Activated CD4-positive, alpha-beta T cell treated with anti-CD3 and anti-CD28 coated beads, Interleukin-2, amount 50 U/mL, for 1 hour (primary cell): ENCODE results near the gene BIK.

Experiments used
- DNase-seq: peaks from one replicate; pipeline ENCODE4 v3.0.0-alpha.2; 2020

The BIK gene

DNA sequence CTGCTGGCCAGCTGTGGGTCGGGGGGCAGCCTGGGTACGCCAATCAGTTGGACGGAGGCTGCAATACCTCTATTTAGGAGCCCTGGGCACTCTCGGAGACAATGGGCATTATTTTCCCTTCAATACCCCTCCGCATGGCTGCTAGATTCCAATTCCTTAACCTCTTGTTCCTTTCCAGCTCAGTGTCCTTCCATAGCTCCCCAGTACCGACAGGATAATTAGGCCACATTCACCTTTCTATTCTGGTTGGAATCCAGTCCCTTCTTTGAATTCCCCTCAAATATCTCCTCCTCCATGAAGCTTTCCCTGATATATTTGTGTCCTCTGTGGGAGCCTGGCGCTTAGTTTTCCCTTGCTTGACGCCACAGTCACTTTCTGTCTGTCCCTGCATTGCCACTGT is 4.2 kb upstream of the BIK start:
- DNase-seq, result no peak

DNA sequence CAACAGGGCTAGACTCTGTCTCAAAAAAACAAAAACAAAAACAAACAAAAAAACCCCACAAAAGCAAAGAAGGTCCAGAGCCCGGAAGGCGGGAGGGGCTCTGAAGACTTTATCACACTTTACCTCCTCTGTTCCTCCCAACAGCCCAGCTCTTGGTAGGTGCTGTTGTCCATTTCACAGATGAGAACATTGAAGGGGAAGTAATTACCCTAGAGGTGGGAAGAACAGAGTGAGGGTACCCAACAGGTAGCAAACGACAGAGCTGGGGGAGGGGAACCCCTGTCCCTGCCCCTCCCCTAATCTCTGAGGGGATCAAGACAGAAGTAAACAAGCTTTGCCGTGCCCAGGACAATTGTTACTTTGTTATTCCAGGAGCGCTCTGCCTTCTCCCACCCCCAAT is 1.0 kb upstream of the BIK start:
- DNase-seq, result no peak

DNA sequence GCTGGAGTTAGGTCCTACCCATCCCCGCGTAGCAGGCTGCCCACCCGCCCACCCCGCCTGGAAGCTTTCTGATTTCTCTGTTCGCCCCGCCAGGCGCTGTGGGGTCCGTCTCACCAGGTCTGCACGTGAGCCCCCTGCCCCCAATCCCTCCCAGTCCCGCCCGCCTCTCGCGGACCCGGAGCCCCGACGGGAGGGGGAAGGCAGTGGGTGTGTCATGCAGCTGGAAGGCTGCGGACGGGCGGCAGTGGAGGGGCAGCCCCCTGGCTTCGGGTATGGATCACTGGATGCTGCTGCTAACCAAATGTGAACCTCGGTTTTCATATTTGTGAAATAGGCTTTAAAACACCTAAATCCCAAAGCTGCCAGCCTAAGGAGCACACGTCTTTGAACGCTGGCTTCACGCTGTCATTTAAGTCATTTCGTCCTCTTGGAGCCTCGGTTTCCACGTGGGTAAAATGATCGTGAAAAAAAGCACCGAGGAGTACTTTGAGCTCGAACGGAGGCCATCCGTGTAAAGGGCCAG is 568 bp upstream of the BIK start:
- no peak for DNase-seq

DNA sequence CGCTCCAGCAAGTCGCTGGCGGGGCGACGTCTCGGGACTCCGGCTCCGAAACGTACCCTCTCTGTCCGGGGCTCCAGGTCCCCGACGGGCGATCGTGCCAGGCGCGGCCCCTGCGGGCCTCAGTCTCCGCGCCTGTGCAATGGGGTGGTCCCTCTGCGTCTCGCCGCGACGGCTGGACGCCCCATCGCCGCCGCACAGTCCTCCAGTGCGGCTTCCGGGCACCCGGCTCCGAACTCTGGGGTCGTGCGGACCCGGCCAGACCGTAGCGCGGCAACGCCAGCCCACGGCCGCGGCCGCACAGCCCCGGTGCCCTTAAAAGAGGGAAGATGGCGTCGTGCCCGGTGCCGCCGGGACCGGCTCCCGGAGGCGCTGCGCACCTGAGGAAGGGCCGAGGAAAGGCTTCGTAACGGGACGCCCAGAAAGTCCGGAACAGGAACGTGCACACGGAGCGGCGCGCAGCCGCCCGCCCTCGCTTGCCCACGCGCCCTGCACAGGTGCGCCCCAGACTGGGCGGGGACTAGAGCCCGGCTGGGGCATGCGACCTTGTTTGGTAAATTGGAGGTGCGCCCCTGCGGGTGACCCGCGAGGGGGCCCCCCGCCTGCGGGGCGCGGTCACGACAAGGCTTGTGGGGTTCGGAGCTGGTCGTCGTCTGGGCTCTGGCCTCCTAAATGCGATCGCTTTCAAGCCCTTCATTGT is 525 bp downstream of the BIK start:
- DNase-seq, result peak; percentile 43

DNA sequence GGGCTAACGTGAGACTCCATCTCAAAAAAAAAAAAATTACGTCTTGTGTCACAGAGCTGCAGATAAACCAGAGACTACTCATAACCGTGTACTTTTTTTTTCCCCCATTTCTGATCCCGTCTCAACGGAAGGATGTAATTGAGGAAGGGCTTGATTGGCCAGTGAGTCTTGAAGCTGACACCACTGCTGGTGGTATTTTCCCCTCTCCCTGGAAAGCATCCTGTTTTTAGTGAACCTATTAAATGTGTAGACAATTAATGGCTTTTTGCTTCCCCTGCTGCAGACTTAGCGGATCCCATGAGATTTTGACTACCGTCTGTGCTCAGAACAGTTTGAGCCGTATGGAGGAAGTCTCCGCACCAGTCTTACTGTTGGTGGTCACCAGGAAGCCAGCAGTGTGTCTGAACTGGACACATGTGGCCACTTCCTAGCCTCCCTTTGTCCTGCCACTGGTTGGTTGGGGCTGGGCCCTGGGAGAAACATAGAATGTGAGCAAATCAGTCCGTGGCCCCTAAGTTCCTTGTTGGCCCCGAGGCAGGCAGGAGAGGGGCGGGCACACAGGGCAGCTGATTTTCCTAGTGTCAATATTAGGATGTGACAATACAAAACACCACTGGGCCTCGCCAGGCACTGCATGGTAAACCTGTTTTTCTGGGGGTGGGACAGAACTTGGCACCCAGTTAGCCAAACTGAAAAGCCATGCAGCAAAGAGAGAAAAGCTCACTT is 3.1 kb downstream of the BIK start:
- no peak for DNase-seq

DNA sequence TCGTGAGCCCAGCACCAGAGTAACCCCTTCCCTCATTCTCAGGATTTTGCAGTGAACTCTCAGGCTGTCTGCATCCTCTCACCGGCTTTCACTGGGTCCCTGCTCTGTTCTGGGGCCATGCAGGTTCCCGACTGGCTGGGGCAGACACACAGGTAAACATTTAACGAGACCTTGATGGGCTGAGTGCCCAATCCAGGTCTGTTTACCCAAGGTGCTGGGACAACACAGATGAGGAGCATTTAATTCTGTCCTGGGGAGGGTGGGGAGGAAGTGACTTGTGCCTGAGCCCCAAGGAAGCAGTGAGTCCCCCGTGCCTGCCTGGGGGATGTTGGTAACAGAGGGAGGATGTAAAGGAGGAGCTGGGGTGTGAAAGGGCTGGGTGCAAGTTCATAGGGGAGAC is 4.4 kb downstream of the BIK start:
- DNase-seq, result no peak

DNA sequence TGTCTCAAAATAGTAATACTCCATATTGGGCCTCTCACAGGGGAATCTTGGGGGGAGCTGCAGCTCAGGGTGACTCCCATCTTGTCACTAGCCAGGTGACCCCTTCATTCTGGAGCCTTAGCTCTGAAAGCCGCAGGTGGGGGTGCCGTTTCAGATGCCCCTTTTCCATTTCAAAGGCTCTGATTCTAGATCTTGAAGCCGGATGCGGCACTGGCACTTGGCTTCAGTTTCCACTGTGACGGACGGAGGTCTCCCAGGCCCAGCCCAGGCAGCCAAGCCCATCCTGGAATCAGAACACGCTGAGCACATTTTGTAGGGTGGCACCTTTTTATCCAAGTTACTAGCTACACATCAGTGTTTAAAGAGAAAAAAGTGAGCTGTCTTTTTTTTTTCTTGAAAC is 6.4 kb downstream of the BIK start:
- DNase-seq, result no peak

DNA sequence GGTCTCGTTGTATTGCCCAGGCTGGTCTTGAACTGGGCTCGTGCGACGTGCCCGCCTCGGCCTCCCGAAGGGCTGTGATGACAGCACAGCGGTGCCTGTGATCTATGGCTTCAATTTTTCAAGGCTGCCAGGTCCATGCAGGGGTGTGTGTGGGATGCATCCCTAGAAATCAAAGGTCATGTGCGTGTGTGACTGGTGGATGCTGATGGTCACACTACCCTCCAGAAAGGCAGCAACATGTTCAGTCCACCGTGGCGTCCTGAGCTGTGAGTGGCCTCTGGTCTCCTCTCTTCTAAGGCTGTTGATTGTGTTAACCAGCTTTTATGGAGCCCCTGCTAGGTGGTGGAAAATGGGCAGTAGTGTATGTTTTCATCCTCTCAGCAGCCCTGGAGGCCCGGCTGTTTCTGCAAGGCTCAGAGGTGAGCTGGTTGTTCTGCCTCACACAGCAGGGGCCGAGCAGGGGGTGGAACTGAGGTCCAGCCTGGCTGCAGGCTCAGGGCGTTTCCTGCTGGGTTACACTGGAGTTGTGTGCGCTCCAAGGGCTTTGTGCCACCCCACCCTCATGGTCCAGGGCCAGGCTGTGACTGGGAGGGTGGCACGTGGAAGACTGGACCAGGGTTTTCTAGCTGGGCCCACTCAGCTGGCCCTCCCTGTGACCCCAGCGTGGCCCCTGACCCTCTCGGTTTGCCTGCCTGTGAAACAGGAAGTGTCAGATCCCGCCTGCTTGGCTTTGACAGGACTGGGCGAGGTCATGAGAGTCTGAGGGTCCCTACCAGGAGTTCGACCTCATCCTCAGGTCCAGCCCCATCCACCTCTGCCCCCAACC is 7.7 kb downstream of the BIK start:
- no peak for DNase-seq

DNA sequence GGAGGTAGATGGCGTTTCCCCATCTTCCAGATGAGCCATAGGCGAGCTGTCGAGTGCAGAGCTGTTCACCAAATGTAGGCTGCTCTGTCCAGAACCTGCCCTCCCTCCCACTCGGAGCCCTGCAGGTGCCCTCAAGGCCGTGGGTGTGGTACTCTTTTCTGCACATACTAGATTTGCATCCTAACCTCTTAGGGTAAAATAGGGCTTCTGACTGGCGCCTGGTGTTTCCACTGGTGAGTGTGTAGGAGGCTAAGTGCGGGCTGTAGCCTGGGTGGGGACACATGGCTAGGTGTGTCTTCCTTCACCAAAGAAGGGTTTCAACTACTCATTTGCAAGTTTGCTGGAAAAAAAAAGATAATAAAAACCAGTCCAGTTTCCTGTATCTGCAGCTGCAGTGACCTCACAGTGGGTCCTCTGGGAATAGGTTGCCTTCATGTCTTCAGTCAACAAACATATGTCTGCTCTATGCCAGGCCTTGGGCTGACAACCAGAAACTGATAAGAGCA is 8.5 kb downstream of the BIK start:
- DNase-seq, result no peak

DNA sequence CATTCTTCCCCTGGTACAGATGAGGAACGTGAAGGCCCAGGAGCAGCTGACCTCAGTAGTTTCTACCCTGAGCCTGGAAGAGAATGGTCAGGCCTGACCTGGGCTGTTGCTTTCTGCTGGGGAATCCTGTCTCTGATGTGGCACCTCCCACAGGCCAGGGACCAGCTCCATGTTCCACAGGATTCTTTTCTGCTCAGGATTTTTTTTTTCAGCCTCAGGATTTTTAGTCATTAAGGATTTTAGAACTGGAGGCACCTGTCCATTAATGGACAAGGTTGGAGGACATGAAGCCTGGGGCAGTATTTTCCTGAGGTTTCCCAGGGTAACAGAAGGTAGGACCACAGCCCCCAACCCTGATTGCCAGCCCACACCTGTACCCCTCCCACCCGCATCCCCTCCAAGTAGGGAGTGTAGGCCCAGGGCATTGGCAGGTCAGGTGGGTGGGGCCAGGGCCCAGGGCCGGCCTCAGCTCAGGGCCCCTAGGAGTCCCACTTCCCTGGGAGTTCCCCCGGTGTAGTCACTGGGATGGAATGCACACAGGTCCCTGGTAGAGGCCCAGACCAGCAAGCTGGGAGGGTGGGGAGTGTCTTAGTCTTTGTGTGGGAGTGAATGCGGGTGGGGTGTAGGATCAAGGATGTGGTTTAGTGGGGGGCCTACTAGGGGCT is 16.1 kb downstream of the BIK start:
- DNase-seq, result no peak

DNA sequence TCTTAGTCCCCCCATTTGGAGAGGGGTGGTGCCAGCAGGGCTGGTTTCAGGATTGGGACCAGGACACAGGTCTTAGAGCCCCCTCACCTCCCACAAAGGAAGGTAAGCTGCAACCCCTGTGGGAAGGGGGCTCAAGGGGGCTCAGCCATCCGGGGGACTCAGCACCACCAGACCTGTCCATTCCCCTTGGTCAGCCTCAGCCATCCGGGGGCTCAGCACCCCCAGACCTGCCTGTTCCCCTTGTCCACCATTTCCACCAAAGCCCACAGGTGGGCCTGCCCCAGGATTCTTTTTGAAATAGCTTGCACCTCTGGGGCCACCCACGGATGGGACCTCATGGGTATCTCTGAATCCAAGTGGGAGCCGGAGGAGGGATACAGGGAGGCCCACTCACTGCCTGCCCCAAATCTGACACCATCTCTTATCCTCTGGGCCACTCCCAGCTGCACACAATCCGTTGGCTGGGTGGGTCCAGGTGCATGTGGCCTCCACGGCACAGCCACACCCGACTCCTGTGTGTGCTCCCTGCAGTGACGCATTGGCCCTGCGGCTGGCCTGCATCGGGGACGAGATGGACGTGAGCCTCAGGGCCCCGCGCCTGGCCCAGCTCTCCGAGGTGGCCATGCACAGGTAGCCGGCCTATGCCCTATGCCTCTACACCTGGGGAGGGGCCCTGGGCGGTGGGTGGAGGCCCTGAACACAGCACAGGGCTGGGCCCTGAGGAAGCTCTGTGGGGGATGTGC is 16.8 kb downstream of the BIK start:
- DNase-seq, result no peak

DNA sequence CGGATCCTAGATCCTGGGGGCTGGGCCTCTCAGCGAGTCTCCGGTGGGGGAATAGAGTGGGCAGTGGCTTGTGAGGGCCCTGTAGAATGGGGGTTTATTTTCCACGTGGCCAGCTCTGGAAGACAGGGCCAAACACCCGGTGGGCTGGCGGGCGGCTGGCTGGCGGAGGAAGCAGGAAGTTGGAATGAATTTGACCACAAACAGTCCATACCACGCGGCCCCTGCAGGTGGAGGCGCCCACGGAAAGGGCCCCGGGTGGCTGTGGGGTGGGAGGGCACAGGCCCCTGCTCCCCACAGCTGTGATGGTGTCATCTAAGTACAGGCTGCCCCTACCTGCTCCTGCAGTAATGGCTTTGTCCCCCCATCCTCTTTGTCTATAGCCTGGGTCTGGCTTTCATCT is 17.6 kb downstream of the BIK start:
- DNase-seq, result no peak

DNA sequence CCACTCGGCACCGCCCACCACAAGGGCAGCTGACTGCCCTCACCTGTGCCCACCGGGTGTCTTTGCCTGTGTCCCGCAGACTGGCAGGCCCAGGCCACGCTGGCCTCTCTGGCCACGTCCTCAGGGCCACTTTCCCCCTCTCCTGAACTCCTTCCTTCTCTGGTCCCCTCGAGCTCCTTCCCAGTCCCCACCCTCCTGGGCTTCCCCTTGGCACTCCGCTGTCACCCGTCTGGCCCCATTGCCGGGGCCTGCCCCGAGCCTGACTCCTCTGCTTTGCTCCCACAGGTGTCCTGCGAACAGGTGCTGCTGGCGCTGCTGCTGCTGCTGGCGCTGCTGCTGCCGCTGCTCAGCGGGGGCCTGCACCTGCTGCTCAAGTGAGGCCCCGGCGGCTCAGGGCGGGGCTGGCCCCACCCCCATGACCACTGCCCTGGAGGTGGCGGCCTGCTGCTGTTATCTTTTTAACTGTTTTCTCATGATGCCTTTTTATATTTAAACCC is 18.4 kb downstream of the BIK start:
- DNase-seq, result no peak

DNA sequence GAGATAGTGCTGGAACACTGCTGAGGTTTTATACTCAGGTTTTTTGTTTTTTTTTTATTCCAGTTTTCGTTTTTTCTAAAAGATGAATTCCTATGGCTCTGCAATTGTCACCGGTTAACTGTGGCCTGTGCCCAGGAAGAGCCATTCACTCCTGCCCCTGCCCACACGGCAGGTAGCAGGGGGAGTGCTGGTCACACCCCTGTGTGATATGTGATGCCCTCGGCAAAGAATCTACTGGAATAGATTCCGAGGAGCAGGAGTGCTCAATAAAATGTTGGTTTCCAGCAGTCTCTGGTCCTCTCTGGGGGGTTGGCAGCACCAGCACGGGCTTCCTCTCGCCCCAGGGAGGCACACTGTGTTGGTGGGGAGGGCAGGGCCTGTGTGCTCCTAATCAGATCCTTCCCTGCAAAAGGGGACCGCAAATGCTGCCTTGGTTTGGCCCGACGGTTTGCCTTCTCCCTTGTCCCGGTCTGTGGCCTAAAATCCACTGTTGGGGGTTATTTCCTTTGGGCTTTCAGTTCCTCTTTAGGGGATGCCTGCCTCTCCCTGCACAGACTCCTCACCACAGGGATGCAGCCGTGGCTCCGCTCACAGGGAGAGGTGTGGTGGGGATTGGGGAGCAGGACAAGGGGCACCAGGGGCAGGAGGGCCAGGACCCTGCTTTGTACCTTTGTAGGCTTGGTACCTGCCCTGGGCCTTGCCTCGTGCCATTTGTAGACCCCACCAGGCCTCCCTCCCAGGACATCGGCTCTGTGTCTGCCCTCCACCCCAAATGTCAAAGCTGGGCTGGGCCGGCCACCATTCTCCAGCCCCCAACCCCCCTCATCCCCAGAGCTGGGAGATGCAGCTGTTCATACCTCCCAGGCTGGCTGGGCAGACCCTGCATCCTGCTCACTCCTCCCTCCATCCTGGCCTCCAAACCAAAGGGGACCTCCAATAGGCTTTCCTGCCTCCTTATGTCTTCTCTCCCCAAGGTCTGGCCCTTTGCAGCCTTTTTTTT is 19.2 kb downstream of the BIK start:
- DNase-seq, result no peak

DNA sequence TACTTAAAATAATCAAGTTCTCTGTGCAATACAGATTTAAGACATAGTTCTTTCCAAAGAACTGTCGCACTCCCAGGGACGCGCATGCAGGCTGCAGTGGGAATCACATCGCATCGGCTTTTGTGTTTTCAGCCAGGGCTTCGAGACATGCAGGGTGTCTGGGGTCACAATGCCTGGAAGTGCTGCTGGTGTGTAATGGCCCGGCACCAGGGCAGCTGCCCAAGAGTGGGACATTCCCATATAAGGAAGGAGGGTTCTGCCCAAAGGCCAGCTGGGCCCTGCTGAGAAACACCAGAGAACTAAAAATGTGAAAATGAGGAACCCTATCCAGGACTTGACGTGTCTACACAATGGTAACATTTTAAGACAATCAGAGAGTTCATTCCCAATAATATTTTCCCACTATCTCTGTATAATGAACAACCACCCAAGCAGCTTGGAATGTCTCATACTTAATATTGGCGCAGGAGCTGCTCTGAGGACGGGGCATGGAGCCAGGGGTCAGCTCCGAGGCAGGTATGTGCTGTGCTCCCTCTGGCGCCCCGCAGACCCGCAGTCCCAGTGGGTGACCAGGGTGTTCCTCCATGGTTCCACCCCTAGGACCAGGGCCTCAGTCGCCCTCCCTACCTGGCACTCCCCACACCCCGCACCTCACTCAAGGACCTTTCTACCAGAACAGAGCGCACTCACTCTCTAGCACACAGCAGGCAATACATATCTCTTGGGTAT is 21.4 kb downstream of the BIK start:
- DNase-seq, result no peak

DNA sequence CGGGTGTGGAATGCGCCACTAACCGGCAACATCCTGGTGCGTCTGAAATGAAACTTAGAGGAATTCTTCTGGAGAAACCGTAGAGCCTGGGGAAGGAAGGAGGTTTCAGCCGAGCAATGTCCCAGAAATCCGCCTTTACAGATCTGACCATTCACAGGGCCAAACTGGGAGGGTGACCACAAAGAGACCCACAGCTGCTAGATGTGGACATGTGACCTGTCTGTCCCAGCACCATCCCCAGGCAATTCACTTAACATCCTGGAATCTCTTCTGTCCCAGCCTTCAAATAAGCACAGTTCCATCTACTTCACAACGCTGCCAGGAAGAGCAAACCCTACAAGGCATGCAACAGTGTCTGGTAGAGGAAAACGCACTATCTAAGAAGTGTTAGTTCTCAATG is 22.9 kb downstream of the BIK start:
- DNase-seq, result no peak

DNA sequence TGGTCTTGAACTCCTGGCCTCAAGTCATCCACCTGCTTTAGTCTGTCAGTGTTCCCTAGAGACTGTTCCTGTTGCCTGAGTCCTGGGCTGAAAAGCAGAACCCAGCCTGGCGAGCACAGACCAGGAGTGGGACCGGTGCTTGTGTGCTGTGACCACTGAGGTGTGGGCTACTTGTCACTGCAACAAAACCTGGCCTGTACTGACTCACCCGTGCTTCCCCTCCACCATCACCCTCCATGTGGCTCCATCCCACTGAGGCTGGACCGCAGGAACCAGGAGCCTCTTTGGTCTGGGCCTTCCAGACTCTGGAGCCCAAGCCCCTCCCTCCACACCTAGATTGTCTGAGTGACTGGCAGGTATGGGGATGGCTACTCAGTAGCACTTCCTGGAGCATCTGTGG is 24.0 kb downstream of the BIK start:
- no peak for DNase-seq

DNA sequence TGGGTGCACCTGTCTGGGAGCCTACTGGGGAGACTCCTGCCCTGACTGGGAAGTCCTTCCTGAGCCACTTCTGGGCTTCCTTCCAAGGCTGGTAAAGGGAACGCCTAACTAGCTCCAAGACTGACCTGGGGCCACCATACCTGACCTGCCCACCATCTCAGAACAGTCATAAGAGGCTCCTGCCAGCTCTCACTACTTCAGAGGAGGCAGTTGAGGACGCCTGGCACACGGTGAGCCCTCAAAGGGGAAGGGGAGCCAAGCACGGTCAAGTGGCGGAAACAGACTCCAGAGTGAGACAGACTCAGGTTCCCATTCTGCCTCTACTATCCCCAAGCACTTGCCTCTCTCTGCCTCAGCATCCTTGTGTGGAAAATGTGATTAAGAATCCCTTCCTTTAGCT is 25.0 kb downstream of the BIK start:
- no peak for DNase-seq

DNA sequence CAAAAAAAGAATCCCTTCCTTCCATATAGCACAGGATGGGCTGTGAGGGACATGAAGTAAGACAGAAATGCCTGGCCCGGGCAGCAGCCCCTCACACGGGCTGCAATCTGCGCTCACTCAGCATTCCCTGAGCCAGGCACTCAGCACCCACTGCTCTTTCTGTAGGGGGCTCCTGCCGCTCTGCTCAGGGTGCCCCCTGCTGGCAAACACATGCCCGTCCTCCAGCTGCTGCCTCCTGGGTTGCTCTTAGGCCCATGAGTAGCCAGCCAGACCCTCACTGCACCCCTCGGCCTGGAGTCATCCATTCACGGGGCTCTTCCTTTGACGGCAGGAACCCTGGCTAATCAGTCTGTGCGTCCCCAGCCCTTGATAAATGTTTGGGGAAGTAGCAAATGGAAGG is 25.7 kb downstream of the BIK start:
- peak; percentile 41 for DNase-seq

DNA sequence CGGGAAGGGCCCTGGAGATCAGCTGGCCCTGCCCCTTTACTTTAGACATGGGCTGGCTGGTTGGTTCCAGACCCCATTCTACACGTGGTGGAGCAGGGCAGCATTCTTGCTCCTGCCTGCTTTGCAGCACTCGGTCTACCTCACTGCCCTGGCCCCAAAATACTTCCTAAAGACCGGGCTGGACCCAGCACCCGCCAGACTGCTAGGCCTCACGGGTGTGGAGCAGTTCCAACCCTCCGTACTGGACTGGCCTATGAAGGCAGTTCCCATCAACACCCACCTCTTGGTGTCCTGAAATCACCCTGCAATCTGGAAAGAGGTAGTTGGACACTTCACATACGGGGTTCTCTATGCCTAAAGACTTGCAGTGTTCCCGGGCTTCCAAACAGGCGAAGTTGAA is 26.3 kb downstream of the BIK start:
- DNase-seq, result no peak
